Smooth muscle cell (in vitro differentiated cells): ENCODE data around the gene STAMBPL1. TPM values are rescaled to one million over a fixed set of nuclear protein-coding genes. Genes with fewer than 3 reads are reported as not detected.

ENCODE experiments used
- DNase-seq: peaks from one replicate; lab custom pipeline; 2025; ENCODE audit not compliant: unreplicated experiment; lab: John Stamatoyannopoulos, UW
- H2AFZ ChIP-seq: fragments of 200-600 bp; sonication (generic); 2 replicates; pipeline ENCODE4 v1.6.0; 2016; ENCODE audit warnings: antibody characterized with exemption, low read depth, mild to moderate bottlenecking
- H3F3A ChIP-seq: fragments of 200-600 bp; sonication (generic); 2 replicates; pipeline ENCODE4 v1.6.0; 2017; ENCODE audit warnings: antibody characterized with exemption, low read depth
- H3K27ac ChIP-seq: fragments of 200-600 bp; sonication (generic); 2 replicates; pipeline ENCODE4 v1.5.1; 2016; ENCODE audit warnings: low read depth, mild to moderate bottlenecking
- H3K27me3 ChIP-seq: fragments of 200-600 bp; sonication (generic); 2 replicates; pipeline ENCODE4 v1.6.1; 2016; ENCODE audit warnings: low read depth, mild to moderate bottlenecking
- H3K36me3 ChIP-seq: fragments of 200-600 bp; sonication (generic); 2 replicates; pipeline ENCODE4 v1.5.1; 2016; ENCODE audit warnings: low read depth
- H3K4me1 ChIP-seq: fragments of 200-600 bp; sonication (generic); 2 replicates; pipeline ENCODE4 v1.5.1; 2016; ENCODE audit warnings: low read depth
- H3K4me2 ChIP-seq: fragments of 200-600 bp; sonication (generic); 2 replicates; pipeline ENCODE4 v1.6.0; 2016; ENCODE audit warnings: mild to moderate bottlenecking
- H3K4me3 ChIP-seq: fragments of 200-600 bp; sonication (generic); 2 replicates; pipeline ENCODE4 v1.5.1; 2016; ENCODE audit warnings: mild to moderate bottlenecking
- H3K79me2 ChIP-seq: fragments of 200-600 bp; sonication (generic); 2 replicates; pipeline ENCODE4 v1.6.0; 2016; ENCODE audit warnings: low read depth, mild to moderate bottlenecking
- H3K9ac ChIP-seq: fragments of 200-600 bp; sonication (generic); 2 replicates; pipeline ENCODE4 v1.6.0; 2016; ENCODE audit warnings: low read depth
- H3K9me3 ChIP-seq: fragments of 200-600 bp; sonication (generic); replicated peaks from 2 replicates; pipeline ENCODE4 v1.5.1; 2016; ENCODE audit warnings: low read depth
- H4K20me1 ChIP-seq: fragments of 200-600 bp; sonication (generic); 2 replicates; pipeline ENCODE4 v1.6.0; 2016; ENCODE audit warnings: low read depth
- WGBS: methylation state at CpG from one replicate; pipeline ENCODE4 v1.1.7; 2016; ENCODE audit warnings: low lambda C conversion rate; 5-methylcytosine and 5-hydroxymethylcytosine counted together
- polyA plus RNA-seq: library from polyadenylated mRNA; unstranded; fragments of >200 nt; fragmentation: Nextera tagmentation; extraction: Ambion mirVana; gene quantifications from 2 replicates; pipeline ENCODE4 v1.2.1, GENCODE V29; 2016
- total RNA-seq: library from RNA; depleted of rRNA; stranded (reverse); fragments of >200 nt; gene quantifications from 2 replicates; pipeline ENCODE4 v1.2.3, GENCODE V29; 2014
- TF ChIP-seq, protein P1 (sequence below): fragments of 200-600 bp; sonication (generic); IDR thresholded peaks from 2 replicates; pipeline ENCODE4 v1.5.1; 2017; ENCODE audit warnings: borderline replicate concordance, mild to moderate bottlenecking, antibody characterized with exemption; ENCODE audit not compliant: insufficient read depth, poor library complexity, severe bottlenecking

The STAMBPL1 gene
- total and polyA plus RNA-seq, 2 experiments from 2014 or later = 0.49 to 1.2 TPM

DNA sequence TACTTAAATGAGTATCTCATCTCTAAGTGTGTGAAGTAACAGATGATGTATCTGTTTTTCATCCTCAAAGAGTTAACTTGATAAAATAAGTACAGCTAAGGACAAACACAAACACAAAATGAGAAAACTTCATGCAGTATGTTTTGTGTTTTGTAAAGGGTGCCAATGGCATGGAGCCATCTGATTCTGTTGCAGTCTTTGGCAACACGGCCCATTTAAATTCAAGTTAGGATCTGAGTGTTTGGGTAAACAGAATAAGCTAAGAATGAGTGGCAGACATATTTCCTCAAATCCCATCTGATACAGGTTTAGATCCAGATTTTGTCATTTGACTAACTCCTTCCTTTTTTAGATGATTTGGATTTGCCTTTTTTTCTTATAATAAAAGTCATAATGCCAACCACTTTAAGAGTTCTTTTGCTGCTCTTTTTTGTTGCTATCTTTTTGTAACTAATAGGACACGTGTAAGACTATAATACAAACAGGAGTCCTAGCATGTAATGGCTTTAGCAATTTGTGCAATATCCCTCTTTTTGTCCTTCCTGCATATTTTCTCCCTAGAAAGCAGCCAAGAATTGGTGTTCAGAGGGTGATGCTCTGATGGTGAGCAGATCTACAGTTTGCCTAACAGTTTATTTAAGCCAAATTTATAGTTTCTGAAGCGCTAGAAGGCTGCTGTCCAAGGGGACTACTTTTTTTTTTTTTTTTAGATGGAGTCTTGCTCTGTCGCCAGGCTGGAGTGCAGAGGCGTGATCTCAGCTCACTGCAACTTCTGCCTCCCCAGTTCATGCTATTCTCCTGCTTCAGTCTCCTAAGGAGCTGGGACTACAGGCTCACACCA, 91.4 kb downstream of the STAMBPL1 start:
- no peak overlapping the region for H2AFZ ChIP-seq
- H4K20me1 ChIP-seq = no peaks in the 10 kb centered on the region
- H3K4me1 ChIP-seq = no peaks in the 10 kb centered on the region
- H3K27ac ChIP-seq = no peak overlapping the region
- DNase-seq = no peak
- peaks cover 4% of the 10 kb centered on the region for H3K79me2 ChIP-seq
- no peak overlapping the region for H3K4me3 ChIP-seq
- no peaks in the 10 kb centered on the region for H3K9me3 ChIP-seq
- WGBS = 69% methylated on average over 5 of the region's 5 CpGs
- H3K27me3 ChIP-seq = no peaks in the 10 kb centered on the region
- no peak overlapping the region for H3K4me2 ChIP-seq
- no peak overlapping the region for H3K9ac ChIP-seq
- H3F3A ChIP-seq = no peaks in the 10 kb centered on the region
- H3K36me3 ChIP-seq = no peaks in the 10 kb centered on the region
- TF ChIP-seq, protein P1, sequence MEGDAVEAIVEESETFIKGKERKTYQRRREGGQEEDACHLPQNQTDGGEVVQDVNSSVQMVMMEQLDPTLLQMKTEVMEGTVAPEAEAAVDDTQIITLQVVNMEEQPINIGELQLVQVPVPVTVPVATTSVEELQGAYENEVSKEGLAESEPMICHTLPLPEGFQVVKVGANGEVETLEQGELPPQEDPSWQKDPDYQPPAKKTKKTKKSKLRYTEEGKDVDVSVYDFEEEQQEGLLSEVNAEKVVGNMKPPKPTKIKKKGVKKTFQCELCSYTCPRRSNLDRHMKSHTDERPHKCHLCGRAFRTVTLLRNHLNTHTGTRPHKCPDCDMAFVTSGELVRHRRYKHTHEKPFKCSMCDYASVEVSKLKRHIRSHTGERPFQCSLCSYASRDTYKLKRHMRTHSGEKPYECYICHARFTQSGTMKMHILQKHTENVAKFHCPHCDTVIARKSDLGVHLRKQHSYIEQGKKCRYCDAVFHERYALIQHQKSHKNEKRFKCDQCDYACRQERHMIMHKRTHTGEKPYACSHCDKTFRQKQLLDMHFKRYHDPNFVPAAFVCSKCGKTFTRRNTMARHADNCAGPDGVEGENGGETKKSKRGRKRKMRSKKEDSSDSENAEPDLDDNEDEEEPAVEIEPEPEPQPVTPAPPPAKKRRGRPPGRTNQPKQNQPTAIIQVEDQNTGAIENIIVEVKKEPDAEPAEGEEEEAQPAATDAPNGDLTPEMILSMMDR = no peak

Other genes with a start within 250 kb of the STAMBPL1 start
- gene LIPF, start 215.8 kb upstream of the STAMBPL1 start, total RNA-seq = not detected in 2 replicates
- not detected in 2 replicates for gene LIPF, start 215.8 kb upstream of the STAMBPL1 start, polyA plus RNA-seq
- 0.18 and 0.36 TPM in 2 replicates for gene LIPK, start 174.0 kb upstream of the STAMBPL1 start, total RNA-seq
- 0.52 TPM in 1 of 2 replicates, not detected in the other for gene LIPK, start 174.0 kb upstream of the STAMBPL1 start, polyA plus RNA-seq
- 0.27 and 0.40 TPM in 2 replicates for gene LIPN, start 120.2 kb upstream of the STAMBPL1 start, total RNA-seq
- not detected in 2 replicates for gene LIPN, start 120.2 kb upstream of the STAMBPL1 start, polyA plus RNA-seq
- gene LIPM, start 77.5 kb upstream of the STAMBPL1 start, total RNA-seq = 0.67 and 0.85 TPM in 2 replicates
- gene LIPM, start 77.5 kb upstream of the STAMBPL1 start, polyA plus RNA-seq = not detected in 2 replicates
- gene ANKRD22, start 28.4 kb upstream of the STAMBPL1 start, total RNA-seq = 3.4 and 6.9 TPM in 2 replicates
- gene ANKRD22, start 28.4 kb upstream of the STAMBPL1 start, polyA plus RNA-seq = 1.9 and 2.3 TPM in 2 replicates
- 2,305 and 2,362 TPM in 2 replicates for gene ACTA2, start 72.5 kb downstream of the STAMBPL1 start, total RNA-seq
- gene ACTA2, start 72.5 kb downstream of the STAMBPL1 start, polyA plus RNA-seq = 3,088 and 4,814 TPM in 2 replicates
- 21.8 and 26.7 TPM in 2 replicates for gene FAS, start 110.6 kb downstream of the STAMBPL1 start, total RNA-seq
- gene FAS, start 110.6 kb downstream of the STAMBPL1 start, polyA plus RNA-seq = 9.9 and 14.4 TPM in 2 replicates